ENCODE data around the gene TBCC. TPM values are rescaled to one million over a fixed set of nuclear protein-coding genes. Genes with fewer than 3 reads are reported as not detected.
A peak's percentile ranks its signal among the peaks of the same experiment; 100 is the strongest.

TBCC gene, protein sequence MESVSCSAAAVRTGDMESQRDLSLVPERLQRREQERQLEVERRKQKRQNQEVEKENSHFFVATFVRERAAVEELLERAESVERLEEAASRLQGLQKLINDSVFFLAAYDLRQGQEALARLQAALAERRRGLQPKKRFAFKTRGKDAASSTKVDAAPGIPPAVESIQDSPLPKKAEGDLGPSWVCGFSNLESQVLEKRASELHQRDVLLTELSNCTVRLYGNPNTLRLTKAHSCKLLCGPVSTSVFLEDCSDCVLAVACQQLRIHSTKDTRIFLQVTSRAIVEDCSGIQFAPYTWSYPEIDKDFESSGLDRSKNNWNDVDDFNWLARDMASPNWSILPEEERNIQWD
- 10 to 100 TPM; 33.2 to 61.8 (median 45.1) TPM for total RNA-seq

- Histone ChIP-seq H3K9me3 (no peaks in the 10 kb centered on the region), H3K36me3 (no peaks in the 10 kb centered on the region), H3K27ac (peak within 1 kb of the TSS; percentile 95 to 100 (median 97)), H3K4me3 (peak within 1 kb of the TSS; percentile 80 to 99 (median 92)), H3K4me1 (peaks cover 26 to 29% of the 10 kb centered on the region in 2 donors), H3K27me3 (no peaks in the 10 kb centered on the region)
- TF ChIP-seq POLR2A (IDR thresholded peaks at IDR 0.05) (peak; percentile 91 to 97), CTCF (IDR thresholded peaks at IDR 0.05 in 4 of 5, conservative IDR thresholded peaks at IDR 0.05 in 1 of 5) (no peak)
- DNase-seq = peak; percentile 99
- in situ Hi-C loops (cut with MboI; ENCODE audit: low sequenced_read_pairs in 4 of 4) (loop anchor here in 2 of 4 donors (5.0 to 25.0 kb wide), 2 partner anchors 41 to 116 kb away; no protein-coding TSS in a partner anchor), intact Hi-C loops (cut with DNase I; ENCODE audit: low total_unique reads) (loop anchor here (1.0 to 10.0 kb wide), 7 partner anchors 21 to 425 kb away; partner anchors contain the start of genes CUL7, KLC4, MRPL2 and RPL7L1)
- peak; percentile 84 to 86 for ATAC-seq
Measured at GRCh38 chr6:42745640-42746462, at the start of gene TBCC. Gene TBCC (minus strand): TSS chr6:42746103. CDS start chr6:42746073, 30 bp downstream.

- in situ Hi-C loops (cut with MboI; ENCODE audit: low sequenced_read_pairs in 4 of 4) (no loop called here), intact Hi-C loops (cut with DNase I; ENCODE audit: low total_unique reads) (no loop called here)
- no peak overlapping the region for H3K4me3 ChIP-seq
- ATAC-seq = no peak
- no peaks in the 10 kb centered on the region for H3K36me3 ChIP-seq
- peaks cover 28 to 33% of the 10 kb centered on the region in 2 donors for H3K4me1 ChIP-seq
- no peak for DNase-seq
- H3K27me3 ChIP-seq = no peaks in the 10 kb centered on the region
- no peaks in the 10 kb centered on the region for H3K9me3 ChIP-seq
- H3K27ac ChIP-seq = peak overlapping the region in 2 of 4 donors; percentile 8 to 27
- TF ChIP-seq CTCF (IDR thresholded peaks at IDR 0.05 in 4 of 5, conservative IDR thresholded peaks at IDR 0.05 in 1 of 5) (no peak), POLR2A (IDR thresholded peaks at IDR 0.05) (no peak)
Measured at GRCh38 chr6:42795651-42796050, 49.7 kb upstream of the TBCC start.

GRCh38 chr6:42791706-42792320 is 45.9 kb upstream of the TBCC start:
- no peaks in the 10 kb centered on the region for H3K9me3 ChIP-seq
- H3K27ac ChIP-seq = peak overlapping the region; percentile 65 to 100 (median 98)
- peak; percentile 69 to 86 for ATAC-seq
- H3K4me3 ChIP-seq = no peak overlapping the region
- H3K36me3 ChIP-seq = no peaks in the 10 kb centered on the region
- DNase-seq = no peak
- peaks cover 40 to 56% of the 10 kb centered on the region in 2 donors for H3K4me1 ChIP-seq
- TF ChIP-seq POLR2A (IDR thresholded peaks at IDR 0.05) = no peak
- TF ChIP-seq CTCF (IDR thresholded peaks at IDR 0.05 in 4 of 5, conservative IDR thresholded peaks at IDR 0.05 in 1 of 5) = no peak
- in situ Hi-C loops (cut with MboI; ENCODE audit: low sequenced_read_pairs in 4 of 4) (no loop called here), intact Hi-C loops (cut with DNase I; ENCODE audit: low total_unique reads) (no loop called here)
- no peaks in the 10 kb centered on the region for H3K27me3 ChIP-seq

DNA sequence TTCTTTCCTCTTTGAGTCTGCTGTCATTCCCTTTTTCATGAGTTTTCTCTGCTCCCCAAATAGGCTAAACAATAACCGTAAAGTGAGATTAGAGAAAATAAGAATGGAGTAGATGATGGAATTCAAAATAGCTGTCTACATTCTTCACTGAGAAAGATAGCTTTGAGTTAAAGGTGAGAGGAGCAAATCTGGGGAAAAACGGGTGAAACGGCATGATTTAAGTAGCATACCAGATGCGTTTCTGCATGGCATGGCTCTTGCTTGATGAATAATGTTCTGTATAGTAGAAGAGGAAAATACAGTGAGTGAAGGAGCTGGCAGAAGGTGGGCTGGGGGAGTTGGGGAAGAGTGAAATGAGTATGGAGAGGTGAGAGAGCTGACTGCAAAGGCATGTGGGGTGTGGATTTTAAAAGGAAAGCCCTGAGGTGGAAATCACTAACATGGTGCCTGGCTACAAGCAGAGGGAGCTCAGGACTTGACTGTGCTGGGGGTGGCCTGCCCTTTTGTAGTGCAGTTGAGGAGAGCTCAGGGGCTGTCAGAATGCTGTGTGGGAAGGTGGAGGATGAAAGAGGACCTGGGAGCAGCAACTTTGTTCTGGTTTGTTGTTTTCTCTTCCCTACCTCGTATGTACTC is 44.8 kb upstream of the TBCC start:
- in situ Hi-C loops (cut with MboI; ENCODE audit: low sequenced_read_pairs in 4 of 4) (no loop called here), intact Hi-C loops (cut with DNase I; ENCODE audit: low total_unique reads) (no loop called here)
- H3K27ac ChIP-seq = peak overlapping the region; percentile 65 to 100 (median 98)
- no peak overlapping the region for H3K4me3 ChIP-seq
- H3K36me3 ChIP-seq = no peaks in the 10 kb centered on the region
- no peaks in the 10 kb centered on the region for H3K9me3 ChIP-seq
- ATAC-seq = no peak
- TF ChIP-seq POLR2A (IDR thresholded peaks at IDR 0.05) = no peak
- TF ChIP-seq CTCF (IDR thresholded peaks at IDR 0.05 in 4 of 5, conservative IDR thresholded peaks at IDR 0.05 in 1 of 5) = no peak
- H3K4me1 ChIP-seq = peaks cover 51 to 64% of the 10 kb centered on the region in 2 donors
- no peaks in the 10 kb centered on the region for H3K27me3 ChIP-seq
- no peak for DNase-seq
